ENCODE data around the gene FBXO24.

The FBXO24 gene

GRCh38 chr7:100620804-100621203 is 34.7 kb downstream of the FBXO24 start:
- no peak for DNase-seq (ENCODE audit: low read depth in 3 of 3)

GRCh38 chr7:100621554-100621953 is 35.4 kb downstream of the FBXO24 start:
- no peak for DNase-seq (ENCODE audit: low read depth in 3 of 3)

- DNase-seq (ENCODE audit: low read depth in 3 of 3): no peak
These were observed 38.1 kb downstream of the FBXO24 start for GRCh38 chr7:100623951-100624824.

GRCh38 chr7:100626055-100626454 is 39.9 kb downstream of the FBXO24 start:
- no peak for DNase-seq (ENCODE audit: low read depth in 3 of 3)

GRCh38 chr7:100626530-100627237 is 40.6 kb downstream of the FBXO24 start:
- DNase-seq (ENCODE audit: low read depth in 3 of 3): peak; percentile 74 to 85 (median 80)

- no peak for DNase-seq (ENCODE audit: low read depth in 3 of 3)
These were observed 41.1 kb downstream of the FBXO24 start for GRCh38 chr7:100627238-100627549.

GRCh38 chr7:100629117-100629716 is 43.1 kb downstream of the FBXO24 start:
- no peak for DNase-seq (ENCODE audit: low read depth in 3 of 3)

GRCh38 chr7:100630066-100630465 is 43.9 kb downstream of the FBXO24 start:
- DNase-seq (ENCODE audit: low read depth in 3 of 3): no peak

GRCh38 chr7:100632951-100633717 is 47.0 kb downstream of the FBXO24 start:
- DNase-seq (ENCODE audit: low read depth in 3 of 3): peak; percentile 30 to 46 (median 33)

- DNase-seq (ENCODE audit: low read depth in 3 of 3): no peak
These were observed 53.9 kb downstream of the FBXO24 start for GRCh38 chr7:100639995-100640516.

- DNase-seq (ENCODE audit: low read depth in 3 of 3): no peak
These were observed 54.7 kb downstream of the FBXO24 start for GRCh38 chr7:100640517-100641440.

- no peak for DNase-seq (ENCODE audit: low read depth in 3 of 3)
These were observed 55.3 kb downstream of the FBXO24 start, which contains the start of gene TFR2 for GRCh38 chr7:100641463-100641859. TFR2 (minus strand) TSS chr7:100641552; CDS start chr7:100641509, 43 bp downstream.

- no peak for DNase-seq (ENCODE audit: low read depth in 3 of 3)
These were observed 55.9 kb downstream of the FBXO24 start for GRCh38 chr7:100641860-100642533.

- no peak for DNase-seq (ENCODE audit: low read depth in 3 of 3)
These were observed 56.4 kb downstream of the FBXO24 start for GRCh38 chr7:100642534-100642907.

GRCh38 chr7:100649826-100650565 is 63.9 kb downstream of the FBXO24 start:
- DNase-seq (ENCODE audit: low read depth in 3 of 3): no peak
